ENCODE data around the gene ICAM2.

DNA sequence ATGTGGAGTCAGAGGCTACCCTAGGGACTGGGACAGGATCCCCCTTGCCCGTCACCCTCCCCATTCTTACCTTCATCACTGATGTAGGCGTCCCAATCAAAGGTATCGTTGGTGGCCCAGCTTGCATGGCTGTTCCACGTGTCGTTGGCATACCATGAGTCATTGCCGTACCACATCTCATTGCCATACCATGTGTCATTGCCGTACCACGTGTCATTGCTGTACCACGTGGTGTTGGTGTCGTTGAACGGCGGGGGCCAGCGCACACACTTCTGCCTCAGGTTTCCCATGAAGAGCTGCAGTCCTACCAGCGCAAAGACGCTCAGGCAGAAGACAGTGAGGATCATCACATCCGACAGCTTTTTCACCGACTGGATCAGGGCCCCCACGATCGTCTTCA, 52.5 kb downstream of the ICAM2 start:
- no peak for TF ChIP-seq EZH2 (IDR thresholded peaks at IDR 0.05; ENCODE audit: borderline replicate concordance, insufficient read depth, low read depth, low read length, poor library complexity, severe bottlenecking)
- TF ChIP-seq, protein P1, sequence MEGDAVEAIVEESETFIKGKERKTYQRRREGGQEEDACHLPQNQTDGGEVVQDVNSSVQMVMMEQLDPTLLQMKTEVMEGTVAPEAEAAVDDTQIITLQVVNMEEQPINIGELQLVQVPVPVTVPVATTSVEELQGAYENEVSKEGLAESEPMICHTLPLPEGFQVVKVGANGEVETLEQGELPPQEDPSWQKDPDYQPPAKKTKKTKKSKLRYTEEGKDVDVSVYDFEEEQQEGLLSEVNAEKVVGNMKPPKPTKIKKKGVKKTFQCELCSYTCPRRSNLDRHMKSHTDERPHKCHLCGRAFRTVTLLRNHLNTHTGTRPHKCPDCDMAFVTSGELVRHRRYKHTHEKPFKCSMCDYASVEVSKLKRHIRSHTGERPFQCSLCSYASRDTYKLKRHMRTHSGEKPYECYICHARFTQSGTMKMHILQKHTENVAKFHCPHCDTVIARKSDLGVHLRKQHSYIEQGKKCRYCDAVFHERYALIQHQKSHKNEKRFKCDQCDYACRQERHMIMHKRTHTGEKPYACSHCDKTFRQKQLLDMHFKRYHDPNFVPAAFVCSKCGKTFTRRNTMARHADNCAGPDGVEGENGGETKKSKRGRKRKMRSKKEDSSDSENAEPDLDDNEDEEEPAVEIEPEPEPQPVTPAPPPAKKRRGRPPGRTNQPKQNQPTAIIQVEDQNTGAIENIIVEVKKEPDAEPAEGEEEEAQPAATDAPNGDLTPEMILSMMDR (IDR thresholded peaks at IDR 0.05), result no peak
